Putamen (tissue), 1 donor: ENCODE measurements around the gene CASK.
"Not testable (repeated sequence)": the region's sequence is repeated elsewhere in the genome, so short reads cannot be mapped to it uniquely, and the experiment has no call there.

Experiments
- DNase-seq: peaks from one replicate; pipeline ENCODE4 v3.0.0-alpha.2; 2016; ENCODE audit warnings: low spot score

CASK gene

DNA sequence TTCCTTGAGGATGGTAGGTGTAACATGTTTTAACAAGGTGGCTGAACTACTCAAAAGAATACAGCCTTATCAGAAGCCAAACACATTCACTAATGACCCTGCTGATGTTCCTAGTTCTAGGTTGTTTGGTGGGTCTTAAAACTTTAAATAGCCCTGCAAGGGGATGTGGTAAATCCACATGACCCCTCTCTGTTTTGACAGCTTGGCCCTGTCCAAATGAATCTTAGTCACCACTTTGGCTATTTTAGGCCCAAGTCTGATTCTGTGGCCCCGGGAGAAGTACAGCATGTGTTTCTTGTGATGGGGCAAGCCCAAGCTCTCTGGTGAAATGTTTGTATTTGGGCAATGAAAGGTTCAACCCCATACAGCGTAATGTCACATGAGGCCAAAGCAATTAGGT lies 289.1 kb downstream of the CASK start:
- no peak for DNase-seq

DNA sequence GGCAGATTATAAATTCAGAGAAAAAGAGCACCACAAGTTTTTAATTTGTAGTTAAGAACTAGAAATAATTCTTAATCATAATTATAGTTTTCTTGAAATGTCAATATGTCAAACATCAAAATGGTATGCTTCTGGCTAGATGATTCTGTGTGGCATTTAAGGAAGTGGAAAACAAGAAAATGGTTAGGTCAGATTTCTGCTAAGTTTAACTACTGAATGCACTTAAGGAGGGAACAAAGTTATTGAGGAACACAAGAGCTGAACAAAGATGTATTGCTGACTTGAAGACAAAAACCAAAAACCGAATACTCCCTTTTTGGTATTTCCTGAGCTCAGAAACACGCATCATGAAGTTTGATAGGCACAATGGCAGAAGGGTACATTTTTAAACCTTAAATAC lies 293.3 kb downstream of the CASK start:
- DNase-seq: no peak

DNA sequence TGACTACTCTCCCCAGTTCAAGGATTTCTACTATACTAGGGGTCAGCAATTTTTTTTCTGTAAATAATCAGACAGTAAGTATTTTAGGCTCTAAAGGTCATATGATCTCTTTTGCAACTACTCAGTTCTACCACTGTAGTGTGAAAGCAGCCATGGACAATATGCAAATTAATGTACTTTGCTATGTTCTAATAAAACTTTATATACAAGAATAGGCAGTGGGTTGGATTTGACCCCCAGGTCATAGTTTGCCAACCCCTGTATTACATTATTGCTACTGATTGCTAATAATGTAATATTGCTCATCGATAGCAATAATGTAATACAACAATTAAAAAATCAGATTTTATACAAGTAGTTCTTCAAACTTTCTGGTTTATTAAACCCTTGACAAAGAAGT lies 293.8 kb downstream of the CASK start:
- no peak for DNase-seq

DNA sequence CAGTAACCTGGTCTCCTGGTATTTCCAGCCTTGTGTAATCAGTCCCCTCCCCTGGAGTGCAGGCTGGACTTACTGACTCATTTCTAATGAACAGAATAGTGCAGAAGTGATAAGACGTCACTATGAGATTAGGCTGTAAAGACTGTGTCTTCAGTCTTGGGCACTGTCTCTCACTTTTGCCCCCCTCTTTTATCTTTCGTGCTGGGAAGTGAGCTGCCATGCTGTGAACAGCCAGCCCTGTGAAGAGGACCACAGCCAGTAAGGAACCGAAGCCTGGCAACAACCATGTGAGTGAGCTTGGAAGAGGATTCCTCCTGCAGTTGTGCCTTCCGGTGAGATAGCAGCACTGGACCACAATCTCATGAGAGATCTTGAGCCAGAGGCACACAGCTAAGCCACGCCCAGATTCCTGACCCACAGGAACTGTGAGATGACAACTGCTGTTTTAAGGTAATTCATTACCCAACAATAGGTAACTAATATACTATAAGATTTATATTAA lies 302.1 kb downstream of the CASK start:
- no peak for DNase-seq

DNA sequence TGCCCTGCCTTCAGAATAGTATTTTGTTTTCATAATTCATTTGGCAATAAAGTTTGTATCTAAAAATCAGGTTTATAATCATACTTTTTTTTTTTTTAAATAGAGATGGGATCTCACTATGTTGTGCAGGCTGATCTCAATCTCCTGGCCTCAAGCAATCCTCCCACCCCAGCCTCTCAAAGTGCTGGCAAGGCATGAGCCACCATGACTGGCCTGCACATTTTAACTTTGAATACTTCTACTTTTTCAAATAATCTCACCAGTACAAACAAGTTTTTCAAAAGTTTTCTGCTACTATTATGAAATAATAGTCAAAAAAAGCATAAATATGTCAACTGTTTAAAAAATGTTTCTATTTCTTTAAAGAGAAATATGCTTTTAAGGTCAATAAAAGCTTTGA lies 304.1 kb downstream of the CASK start:
- DNase-seq: no peak

DNA sequence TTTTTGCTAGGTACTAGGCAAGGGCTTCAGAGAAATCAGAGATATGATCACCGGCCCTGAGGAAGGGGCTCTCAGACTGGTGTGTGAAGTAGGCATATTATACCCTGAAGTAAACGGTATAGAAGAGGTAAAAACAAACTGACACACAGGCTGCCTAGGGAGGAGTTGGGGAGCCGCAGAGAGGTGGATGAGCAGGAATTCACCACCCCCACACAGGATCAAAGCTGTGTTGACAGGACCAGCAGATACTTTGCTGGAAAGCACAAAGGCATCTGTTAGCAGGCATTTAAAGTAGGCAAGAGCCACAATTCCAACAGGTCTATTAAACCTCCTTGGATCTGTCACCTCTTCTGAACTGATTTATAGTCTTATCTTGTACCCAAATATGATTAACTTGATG lies 306.4 kb downstream of the CASK start:
- peak; percentile 3 for DNase-seq

DNA sequence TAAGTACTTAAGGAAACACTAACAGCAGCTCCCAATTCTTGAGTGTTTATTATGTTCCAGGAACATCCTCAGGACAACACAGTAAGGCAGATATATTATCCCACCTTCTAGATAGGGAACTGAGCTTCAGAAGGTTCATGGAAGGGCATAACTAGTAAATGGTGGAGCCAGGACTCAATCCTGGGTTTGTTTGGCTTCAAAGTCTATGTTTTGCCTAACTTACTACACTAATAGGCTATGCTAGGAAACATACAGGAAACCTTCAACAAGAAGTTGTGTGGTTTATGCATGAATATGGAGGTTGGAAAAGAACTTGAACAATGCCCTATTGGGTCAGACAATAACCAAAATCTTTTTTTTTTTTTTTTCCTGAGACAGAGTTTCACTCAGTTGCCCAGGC lies 307.1 kb downstream of the CASK start:
- DNase-seq: no peak

DNA sequence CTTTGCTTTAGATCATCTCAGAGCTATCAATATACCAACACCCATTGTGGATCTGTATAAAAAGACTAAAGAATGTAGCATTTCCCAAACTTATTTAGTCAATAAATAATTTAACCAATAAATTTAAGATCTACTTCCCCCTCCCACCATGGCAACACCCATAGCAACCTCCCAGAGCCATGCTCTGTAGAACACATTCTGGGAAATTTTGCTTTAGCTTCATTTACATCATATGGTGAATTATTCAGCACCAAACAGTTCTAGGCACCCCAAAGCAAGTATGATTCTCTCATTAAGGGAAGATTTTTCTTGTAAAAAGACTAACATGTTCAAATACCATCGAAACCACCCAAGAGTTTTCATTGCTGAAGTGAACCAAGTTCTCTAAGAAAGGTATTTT lies 315.1 kb downstream of the CASK start:
- DNase-seq: no peak

DNA sequence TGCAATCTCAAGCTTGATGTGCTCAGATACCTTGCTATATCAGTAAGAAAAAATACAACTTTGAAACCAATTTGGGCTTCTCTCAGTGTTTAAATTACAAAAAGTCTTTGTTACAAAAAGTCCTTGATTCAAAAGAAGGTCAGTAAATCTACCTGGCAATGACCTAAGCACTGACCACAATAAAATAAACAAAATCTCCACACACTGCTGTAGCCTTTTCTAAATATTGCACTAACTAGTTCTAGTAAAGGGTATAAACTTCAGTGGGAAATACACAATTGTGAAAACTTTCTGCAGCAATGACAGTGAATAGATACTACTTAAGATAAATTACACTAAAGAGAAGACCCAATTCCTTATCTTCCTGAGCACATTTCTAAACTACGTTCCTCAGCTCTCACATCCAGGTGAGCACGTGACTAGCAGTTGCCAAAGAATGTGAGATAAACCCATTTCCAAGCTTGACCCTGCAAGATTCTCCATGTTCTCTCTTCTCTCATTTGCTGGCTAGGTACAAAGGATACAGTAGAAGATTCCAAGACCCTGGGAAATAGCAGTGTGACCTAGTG lies 316.0 kb downstream of the CASK start:
- DNase-seq: no peak

DNA sequence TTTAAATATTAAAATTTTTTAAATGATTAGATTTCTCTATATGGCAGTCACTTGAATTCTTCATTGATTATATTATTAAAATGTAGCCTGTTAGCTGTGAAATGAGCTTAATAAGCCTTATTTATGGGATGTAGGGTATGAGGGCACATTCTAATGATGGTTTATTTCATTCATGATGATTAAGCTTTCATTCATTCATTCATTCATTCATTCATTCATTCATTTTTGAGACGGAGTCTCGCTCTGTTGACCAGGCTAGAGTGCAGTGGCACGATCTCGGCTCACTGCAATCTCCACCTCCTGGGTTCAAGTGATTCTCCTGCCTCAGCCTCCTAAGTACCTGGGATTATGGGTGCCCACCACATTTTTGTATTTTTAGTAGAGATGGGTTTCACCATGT lies 317.3 kb downstream of the CASK start:
- DNase-seq: not testable (repeated sequence)

DNA sequence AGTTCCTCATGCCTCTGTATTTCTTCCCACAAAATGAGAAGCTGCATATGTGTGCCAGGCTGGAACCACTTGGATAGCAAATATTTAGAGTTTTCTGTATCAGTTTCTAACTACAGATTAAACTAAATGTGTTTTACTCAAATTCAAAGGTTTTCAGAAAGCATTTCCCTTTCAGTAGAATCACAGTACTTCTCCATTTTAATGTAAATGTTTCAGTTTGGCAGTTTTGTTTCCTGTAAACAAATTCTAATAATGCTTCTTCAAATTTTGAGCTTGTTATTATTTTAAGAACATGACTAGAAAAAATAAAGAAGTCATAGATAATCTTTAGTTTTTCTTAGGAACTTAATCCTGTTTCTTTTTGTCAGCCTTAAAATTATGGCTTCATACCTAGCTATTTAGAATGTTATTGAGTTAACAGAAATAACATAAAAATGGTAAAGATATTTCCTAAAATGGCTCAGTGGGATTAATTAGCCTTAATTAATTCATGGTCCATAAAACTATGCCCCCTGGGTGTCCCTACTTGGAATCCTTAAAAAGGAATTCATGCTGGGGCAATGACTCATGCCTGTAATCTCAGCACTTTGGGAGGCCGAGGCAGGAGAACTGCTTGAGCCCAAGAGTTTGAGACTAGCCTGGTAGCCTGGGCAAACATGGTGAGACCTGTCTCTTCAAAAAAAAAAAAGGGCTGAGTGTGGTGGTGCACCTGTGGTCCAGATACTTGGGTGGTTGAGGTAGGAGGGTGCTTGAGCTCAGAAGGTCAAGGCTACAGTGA lies 318.4 kb downstream of the CASK start:
- no peak for DNase-seq

DNA sequence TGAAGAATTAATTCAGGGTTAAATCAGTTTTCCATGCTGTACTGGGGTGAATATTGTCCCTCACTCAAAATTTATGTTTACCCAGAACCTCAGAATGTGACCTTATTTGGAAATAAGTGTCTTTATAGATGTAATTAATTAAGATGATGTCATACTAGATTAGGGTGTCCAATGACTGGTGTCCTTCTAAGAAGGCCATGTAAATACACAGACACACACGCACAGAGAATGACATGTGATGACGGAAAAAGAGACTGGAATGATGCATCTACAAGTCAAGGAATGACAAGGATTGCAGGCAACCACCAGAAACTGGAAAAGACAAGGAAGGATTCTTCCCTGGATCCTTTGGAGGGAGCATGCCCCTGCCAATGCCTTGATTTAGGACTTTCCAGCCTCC lies 319.2 kb downstream of the CASK start:
- DNase-seq: no peak

DNA sequence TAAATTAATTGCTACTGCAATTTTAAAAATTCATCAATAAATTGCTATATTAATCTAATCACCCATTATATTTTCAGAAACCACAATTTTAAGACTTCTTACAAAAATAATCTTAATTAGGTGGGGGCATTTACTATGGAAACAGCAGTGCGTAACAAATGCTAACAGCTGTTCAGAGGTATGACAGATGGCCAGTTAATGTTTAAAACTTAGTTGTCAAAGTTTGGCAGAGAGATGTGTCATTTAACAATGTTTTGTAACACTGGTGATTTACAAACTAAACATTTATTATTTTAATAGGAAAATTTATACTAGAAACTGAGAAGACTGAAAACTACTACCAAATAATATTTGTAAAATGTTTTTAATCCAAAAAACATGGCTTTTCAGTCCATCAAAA lies 319.8 kb downstream of the CASK start:
- DNase-seq: no peak

DNA sequence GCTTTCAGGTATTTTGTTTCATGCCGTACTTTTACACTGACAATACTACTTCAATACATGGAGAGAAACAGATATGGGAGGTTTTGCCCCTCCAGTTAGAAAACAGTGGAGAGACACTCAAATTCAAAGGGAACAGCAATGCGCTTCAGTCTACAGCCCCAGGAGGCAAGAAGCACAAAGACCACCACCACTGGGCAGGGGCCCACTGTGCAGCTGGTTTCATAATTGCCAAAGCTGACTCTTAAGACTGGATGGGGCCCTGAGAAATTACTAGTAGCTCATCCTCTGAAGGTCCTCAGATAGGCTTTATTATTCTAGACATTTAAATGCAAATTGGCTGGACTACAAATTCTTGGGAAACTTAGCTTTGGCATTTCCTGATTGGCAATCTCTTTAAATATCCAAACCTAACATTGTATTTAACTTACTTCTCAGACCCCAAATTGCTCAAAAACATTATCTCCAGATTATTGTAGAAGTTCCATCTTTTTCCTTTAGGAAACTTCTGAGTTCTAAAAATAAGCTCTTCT lies 320.5 kb downstream of the CASK start:
- DNase-seq: no peak

DNA sequence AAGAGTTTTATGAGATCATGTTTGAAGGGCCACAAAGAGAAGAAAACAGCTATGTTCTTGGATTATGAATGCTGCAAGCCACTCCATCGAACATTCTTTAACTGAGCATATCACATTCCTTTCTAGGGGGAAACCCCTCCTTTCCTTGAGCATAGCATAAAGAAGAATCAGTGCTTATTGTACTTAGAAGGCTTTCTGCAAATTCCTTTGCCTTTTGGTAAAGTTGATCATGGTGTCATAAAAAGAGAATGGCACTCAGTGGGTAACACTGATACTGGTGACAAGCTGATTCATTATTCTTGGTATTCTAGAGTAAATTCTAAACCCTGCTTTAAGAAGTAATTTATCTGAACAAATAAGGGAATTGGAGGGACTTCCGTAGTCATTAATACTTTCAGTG lies 323.1 kb downstream of the CASK start:
- DNase-seq: no peak

DNA sequence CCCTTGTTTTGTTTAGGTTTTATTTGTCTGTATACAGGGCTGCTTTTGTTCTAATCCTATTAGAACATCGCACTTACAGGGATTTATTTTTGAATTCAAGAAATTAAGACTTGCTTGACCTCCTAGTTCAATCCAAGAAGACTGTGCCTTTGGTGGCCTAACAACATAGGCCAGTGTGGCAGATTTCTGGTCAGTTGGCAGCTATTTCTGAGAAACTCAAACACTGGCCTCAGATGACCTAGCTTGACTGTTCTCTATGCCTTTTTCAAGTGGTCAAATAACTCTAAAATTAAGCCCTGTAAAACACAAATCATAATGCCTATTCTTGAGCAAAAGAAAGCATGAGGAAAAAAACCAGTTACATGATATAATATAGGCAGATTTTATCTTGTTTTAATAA lies 323.8 kb downstream of the CASK start:
- DNase-seq: peak; percentile 0

DNA sequence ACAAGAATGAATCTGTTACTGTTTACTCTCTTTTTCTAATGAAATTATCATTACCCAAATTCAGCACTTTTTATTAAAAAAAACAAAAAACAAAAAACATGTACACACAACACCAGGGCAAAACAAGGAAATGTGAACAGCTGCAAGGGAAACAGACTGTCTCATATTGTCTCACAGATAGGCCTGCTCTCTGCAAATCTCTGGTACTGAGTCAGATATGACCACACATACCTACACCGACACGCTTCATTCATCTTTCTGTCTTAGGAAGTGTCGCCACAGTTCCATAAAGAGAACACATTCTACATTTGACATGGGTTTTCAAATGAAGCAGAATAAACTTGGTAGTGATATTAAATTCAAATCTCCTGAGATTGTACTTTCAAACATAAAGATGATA lies 326.8 kb downstream of the CASK start:
- DNase-seq: no peak

DNA sequence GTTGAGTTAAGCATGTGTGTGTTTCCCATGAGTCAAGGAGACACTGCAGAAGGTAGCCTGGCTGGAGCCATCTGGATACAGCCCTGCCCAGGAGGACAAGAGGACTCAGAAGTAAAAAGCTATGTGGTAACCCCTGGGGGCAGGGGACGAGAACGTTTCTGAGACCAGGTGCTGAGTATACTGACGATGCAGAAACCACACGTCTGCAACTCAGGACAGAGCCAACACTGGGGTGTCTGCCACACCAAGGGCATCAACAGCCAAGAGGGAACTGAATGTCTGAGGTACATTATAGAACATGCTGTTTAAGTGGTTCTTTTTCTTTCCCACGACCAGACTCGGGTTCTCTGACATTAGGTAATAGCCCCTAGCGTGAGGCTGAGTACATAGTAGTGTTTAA lies 328.7 kb downstream of the CASK start:
- no peak for DNase-seq

DNA sequence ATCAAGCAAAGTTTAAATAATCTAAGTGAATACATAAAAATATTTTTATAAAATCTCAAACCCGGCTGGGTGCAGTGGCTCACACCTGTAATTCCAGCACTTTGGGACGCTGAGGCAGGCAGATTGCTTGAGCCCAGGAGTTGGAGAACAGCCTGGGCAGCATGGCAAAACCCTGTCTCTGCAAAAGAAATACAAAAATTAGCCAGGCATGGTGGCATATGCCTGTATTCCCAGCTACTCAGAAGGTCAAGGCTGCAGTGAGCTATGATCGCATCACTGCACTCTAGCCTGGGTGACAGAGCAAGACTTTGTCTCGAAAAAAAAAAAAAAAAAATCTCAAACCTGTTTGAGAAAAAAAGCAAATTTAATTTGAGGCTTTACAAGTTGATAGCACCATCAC lies 331.4 kb downstream of the CASK start:
- no peak for DNase-seq

DNA sequence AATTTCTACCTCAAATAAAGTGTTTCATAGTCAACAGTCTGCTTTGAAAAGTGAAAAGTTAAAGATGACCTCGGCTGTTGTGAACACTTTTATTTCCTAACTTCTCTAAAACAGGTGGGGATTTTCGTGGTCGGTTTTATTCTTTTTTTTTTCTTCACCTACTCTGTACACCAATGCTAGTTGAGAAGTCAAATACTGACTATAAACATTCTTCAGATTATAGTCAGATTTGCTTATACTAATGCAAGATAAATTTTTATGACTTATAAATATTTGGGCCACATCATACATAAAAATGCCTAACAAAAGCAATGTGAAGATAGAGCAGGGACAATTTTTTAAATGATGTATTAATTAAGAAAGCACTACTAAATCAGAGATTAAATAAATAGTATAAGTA lies 332.7 kb downstream of the CASK start:
- no peak for DNase-seq

DNA sequence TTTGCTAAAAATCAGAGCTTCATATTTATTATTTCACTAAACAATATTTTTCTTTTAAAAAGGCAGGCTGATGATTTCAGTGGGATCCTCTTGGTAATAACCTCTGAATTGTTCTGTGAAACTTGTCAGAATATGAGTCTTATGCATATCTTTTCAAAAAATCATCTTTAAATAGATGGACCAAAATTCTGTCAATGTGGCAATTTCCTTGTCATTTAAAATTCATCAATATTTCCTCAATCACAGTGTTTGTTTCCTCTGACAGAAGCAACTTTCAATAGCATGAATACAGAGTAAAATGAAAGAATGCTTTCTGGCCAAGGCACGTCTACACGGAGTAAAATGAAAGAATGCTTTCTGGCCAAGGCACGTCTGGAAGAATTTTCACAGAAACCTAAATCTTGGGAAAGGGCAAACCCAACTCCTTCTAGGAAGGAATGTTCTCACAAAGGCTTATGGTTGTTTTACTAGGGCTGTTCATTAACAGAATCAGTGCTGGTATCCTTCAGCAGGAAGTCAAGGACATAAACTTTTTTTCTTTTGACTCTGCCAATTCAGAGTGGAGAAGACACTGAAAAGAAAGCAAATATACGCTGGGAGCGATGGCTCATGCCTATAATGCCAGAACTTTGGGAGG lies 333.6 kb downstream of the CASK start:
- peak; percentile 0 for DNase-seq

DNA sequence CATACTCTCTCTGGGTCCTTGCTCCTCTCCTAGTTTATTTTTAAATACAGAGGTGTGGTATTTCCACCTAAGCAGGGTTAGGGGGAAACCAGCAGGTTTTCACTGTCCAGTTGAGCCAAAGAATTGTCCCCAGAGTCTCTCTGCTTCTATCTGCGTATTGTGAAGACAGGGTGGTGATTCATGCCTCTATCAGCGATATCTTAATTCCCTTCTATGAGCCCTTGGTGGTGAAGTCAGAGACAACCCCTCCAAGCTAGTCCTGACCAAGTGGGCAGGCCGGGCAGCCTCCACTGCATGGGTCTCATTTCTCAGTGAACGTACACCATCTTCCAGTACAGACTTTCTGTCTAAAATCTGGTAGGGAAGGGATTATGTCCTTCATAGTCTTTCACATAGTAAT lies 335.1 kb downstream of the CASK start:
- no peak for DNase-seq

DNA sequence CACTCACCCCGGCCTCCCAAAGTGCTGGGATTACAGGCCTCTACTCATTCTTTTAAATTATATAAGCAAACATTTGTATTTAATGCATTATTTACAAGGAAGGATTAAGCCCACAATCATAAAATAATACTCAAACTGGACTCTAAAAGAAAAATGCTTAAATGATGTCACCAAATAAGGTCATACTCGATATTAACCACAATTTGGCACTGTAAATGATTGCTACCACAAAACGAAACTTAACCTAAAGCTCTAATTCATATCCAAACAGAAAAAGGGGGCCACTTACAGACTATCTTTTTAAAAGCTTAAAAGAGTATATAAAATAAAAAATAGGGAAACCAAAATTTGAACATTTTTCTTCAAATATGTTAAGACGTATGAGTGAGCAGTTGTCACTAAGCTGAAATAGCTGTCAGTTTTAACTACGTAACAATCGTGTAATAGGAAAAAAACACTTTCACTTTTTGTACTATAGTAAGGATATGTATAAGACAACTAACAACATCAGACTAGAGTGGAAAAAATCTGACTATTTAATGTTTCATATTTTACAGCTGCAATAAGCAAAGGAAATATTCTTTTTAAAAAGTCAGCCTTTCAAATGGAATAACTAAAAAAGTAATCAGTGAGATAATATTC lies 342.8 kb downstream of the CASK start:
- no peak for DNase-seq
